Lower lobe of right lung (tissue), 2 donors: Measurements from ENCODE around the gene ART4. TPM values are rescaled to one million over a fixed set of nuclear protein-coding genes. Genes with fewer than 3 reads are reported as not detected.

Experiments
- ATAC-seq, 2 donors: fragments of 200-7000 bp; cut with Tn5 transposase; one replicate each; pipeline ENCODE4 v1.9.1; 2020 to 2022; ENCODE audit warnings: mild to moderate bottlenecking in 2 of 2, moderate library complexity in 2 of 2
- DNase-seq: peaks from one replicate; pipeline ENCODE4 v3.0.0-alpha.2; 2020
- H3K27ac ChIP-seq: fragments of 200-600 bp; one replicate; pipeline ENCODE4 v1.8.0; 2022
- H3K27me3 ChIP-seq: fragments of 200-600 bp; one replicate; pipeline ENCODE4 v1.8.0; 2022; ENCODE audit warnings: low read depth
- H3K36me3 ChIP-seq: fragments of 200-600 bp; one replicate; pipeline ENCODE4 v1.8.0; 2022; ENCODE audit warnings: mild to moderate bottlenecking
- H3K4me1 ChIP-seq: fragments of 200-600 bp; one replicate; pipeline ENCODE4 v1.8.0; 2022
- H3K4me3 ChIP-seq: fragments of 200-600 bp; one replicate; pipeline ENCODE4 v1.8.0; 2022; ENCODE audit warnings: mild to moderate bottlenecking
- H3K9me3 ChIP-seq: fragments of 200-600 bp; one replicate; pipeline ENCODE4 v1.8.0; 2022
- intact Hi-C: fragments of 100-400 bp; cut with DNase I; formaldehyde crosslinking; loops from one replicate; pipeline ENCODE4 v1.11.0; 2022
- total RNA-seq: library from RNA; stranded (reverse); fragmentation: NEBNext Ultra II Directional; extraction: Animal tissue kit (Norgen Biotek cat#: 25700); gene quantifications from one replicate; pipeline ENCODE4 v1.2.1, GENCODE V29; 2021
- TF ChIP-seq, protein P1 (sequence below): fragments of 200-600 bp; IDR thresholded peaks from one replicate; pipeline ENCODE4 v1.8.0; 2022; ENCODE audit warnings: antibody characterized with exemption, mild to moderate bottlenecking
- donor health status: DM: no; HTN: yes; CAD: no; lungs with severe emphysema.

ART4 gene
- total RNA-seq, 1 donor from 2014 or later: 3.7 TPM

DNA sequence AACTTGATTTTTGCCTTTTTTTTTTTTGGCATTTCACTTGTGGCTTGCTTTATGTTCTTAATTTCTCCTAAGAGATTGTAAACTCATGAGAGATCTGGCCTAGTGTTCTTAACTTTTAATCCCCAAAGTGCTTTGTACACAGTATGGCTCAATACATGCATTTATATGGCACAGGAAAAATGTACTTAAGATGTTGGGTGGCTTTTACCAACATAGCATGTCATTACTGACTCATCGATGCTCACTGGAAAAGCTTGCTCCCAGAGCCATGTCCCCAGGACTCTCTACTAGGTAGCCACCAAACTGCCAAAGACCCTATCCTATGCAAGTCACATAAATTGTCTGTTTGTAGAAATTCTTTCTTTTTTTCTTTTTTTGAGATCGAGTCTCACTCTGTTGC, 16.3 kb downstream of the ART4 start:
- H3K4me3 ChIP-seq: no peak overlapping the region
- no peaks in the 10 kb centered on the region for H3K27me3 ChIP-seq
- ATAC-seq (no peak), DNase-seq (no peak)
- TF ChIP-seq, protein P1, sequence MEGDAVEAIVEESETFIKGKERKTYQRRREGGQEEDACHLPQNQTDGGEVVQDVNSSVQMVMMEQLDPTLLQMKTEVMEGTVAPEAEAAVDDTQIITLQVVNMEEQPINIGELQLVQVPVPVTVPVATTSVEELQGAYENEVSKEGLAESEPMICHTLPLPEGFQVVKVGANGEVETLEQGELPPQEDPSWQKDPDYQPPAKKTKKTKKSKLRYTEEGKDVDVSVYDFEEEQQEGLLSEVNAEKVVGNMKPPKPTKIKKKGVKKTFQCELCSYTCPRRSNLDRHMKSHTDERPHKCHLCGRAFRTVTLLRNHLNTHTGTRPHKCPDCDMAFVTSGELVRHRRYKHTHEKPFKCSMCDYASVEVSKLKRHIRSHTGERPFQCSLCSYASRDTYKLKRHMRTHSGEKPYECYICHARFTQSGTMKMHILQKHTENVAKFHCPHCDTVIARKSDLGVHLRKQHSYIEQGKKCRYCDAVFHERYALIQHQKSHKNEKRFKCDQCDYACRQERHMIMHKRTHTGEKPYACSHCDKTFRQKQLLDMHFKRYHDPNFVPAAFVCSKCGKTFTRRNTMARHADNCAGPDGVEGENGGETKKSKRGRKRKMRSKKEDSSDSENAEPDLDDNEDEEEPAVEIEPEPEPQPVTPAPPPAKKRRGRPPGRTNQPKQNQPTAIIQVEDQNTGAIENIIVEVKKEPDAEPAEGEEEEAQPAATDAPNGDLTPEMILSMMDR: no peak
- intact Hi-C loops: no loop called here
- no peaks in the 10 kb centered on the region for H3K36me3 ChIP-seq
- H3K27ac ChIP-seq: no peak overlapping the region
- H3K4me1 ChIP-seq: no peaks in the 10 kb centered on the region
- no peaks in the 10 kb centered on the region for H3K9me3 ChIP-seq

DNA sequence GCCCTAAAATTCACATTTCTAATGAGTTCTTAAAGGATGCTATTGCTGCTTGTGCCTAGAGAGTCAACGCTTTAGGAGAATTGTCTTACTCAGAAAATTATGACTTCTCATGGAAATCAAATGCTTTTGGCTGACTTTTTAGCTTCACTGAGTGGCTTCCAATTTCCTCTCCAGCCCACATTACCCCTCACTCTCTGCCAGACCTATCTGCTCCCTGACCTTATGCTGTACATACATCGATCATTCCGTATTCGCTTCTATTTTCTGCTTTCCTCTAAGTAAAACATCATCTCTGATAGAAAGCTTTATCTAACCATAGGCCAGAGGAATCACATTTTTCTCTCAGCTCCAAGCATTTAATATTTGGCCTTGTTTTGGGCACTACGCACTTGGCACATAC, 16.8 kb downstream of the ART4 start:
- Histone ChIP-seq H3K27ac (no peak overlapping the region), H3K4me1 (no peaks in the 10 kb centered on the region), H3K9me3 (no peaks in the 10 kb centered on the region), H3K27me3 (no peaks in the 10 kb centered on the region), H3K36me3 (no peaks in the 10 kb centered on the region), H3K4me3 (no peak overlapping the region)
- no peak for ATAC-seq
- DNase-seq: no peak
- TF ChIP-seq, protein P1: no peak
- intact Hi-C loops: no loop called here

DNA sequence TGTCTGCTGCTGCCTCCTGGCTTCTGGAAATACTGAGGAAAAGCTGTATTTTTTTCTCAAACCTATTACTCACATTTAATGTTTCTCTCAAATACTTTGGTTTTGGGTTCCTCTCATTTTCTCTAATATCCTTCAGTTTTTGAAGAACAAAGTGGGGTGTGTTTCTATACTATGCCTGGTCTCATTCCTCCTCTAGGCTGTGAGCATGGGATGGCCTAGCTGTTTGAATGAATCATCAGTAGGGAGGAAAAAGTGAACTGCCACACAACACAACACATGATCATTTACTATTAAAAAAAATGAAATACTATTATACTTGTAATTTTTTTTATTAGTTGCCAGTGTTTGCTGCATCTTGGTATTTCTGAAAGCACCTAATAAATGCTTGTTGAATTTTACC, 18.1 kb downstream of the ART4 start:
- H3K36me3 ChIP-seq: no peaks in the 10 kb centered on the region
- H3K9me3 ChIP-seq: no peaks in the 10 kb centered on the region
- TF ChIP-seq, protein P1: no peak
- ATAC-seq (no peak), DNase-seq (no peak)
- no peak overlapping the region for H3K27ac ChIP-seq
- H3K27me3 ChIP-seq: no peaks in the 10 kb centered on the region
- intact Hi-C loops: no loop called here
- H3K4me3 ChIP-seq: no peak overlapping the region
- no peaks in the 10 kb centered on the region for H3K4me1 ChIP-seq

DNA sequence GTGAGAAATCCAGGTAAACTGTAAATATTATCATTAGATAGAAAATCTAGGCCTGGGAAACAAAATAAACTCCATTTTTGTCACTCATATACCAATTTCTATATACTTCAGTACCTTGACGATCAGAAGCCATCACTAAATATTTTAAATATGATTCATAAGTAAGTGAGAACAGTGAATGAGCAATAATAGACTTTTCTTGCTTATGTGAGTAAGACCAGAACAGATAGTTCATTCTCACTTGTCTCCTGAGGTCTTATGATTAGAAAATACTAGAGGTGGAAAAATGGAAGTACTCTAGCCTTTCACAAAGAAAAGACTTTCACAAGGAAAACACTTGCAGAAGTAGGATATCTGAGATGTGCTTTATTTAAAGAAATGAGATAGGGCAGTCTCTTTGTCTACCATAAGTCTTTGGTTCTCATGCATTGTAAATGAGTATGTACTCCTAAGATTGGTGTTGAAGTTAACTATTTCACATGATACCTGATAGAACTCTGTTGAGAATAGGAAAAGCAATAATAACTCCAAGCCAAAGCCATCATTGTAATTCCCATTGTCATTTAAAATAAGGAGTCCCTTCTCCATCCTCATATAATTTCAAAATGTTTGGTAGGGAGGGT, 19.2 kb downstream of the ART4 start:
- H3K27ac ChIP-seq: no peak overlapping the region
- H3K9me3 ChIP-seq: no peaks in the 10 kb centered on the region
- H3K4me3 ChIP-seq: no peak overlapping the region
- no peaks in the 10 kb centered on the region for H3K36me3 ChIP-seq
- no peaks in the 10 kb centered on the region for H3K4me1 ChIP-seq
- intact Hi-C loops: no loop called here
- H3K27me3 ChIP-seq: no peaks in the 10 kb centered on the region
- ATAC-seq: no peak
- TF ChIP-seq, protein P1: no peak
- DNase-seq: no peak

DNA sequence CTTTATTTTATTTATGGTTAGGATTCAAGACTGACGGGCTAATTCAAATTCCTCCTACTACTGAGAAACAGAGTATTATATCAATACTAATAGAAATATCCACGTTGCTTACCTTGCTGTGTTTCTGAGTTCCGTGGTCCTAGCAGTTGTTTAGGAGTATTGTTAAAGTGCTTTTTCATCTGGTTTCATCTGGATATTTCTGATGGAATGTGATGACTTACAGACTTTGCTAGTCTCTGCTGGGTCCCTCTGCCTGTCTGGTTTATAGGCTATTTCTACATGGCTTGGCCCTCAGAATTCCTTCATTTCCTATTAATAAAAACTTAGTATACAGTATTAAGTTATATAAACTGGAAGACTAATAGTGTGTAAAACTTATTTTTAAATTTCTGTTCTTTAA, 29.3 kb downstream of the ART4 start, which contains the start of gene SMCO3:
SMCO3 (minus strand) TSS at position 169 of the 400 bp plus-strand sequence. CDS start 7,502 bp downstream, outside the sequence.
- intact Hi-C loops: no loop called here
- Histone ChIP-seq H3K4me3 (peak within 1 kb of the TSS; percentile 12), H3K27ac (no peak within 1 kb of the TSS), H3K4me1 (peaks cover 11% of the 10 kb centered on the region), H3K36me3 (no peaks in the 10 kb centered on the region), H3K9me3 (no peaks in the 10 kb centered on the region), H3K27me3 (no peaks in the 10 kb centered on the region)
- DNase-seq (no peak), ATAC-seq (no peak)
- TF ChIP-seq, protein P1: no peak
